Esophagus squamous epithelium (tissue), 5 donors: ENCODE results near the gene LIN7C. TPM values are rescaled to one million over a fixed set of nuclear protein-coding genes. Genes with fewer than 3 reads are reported as not detected.

Experiments
- DNase-seq: peaks from one replicate; lab custom pipeline; 2025; lab: John Stamatoyannopoulos, UW
- H3K27ac ChIP-seq, 4 donors: fragments of 200-600 bp; sonication (generic); one replicate each; pipeline ENCODE4 v1.5.1; 2016 to 2019; ENCODE audit warnings: mild to moderate bottlenecking in 1 of 4
- H3K27me3 ChIP-seq, 4 donors: fragments of 200-600 bp; sonication (generic); 1 replicate in 3 of 4; 2 replicates in 1 of 4; pipeline versions ENCODE4 v1.5.1 to v1.6.0; 2017 to 2021; ENCODE audit warnings: antibody characterized with exemption in 1 of 4
- H3K36me3 ChIP-seq, 3 donors: fragments of 200-600 bp; sonication (generic); one replicate each; pipeline ENCODE4 v1.5.1; 2016 to 2019
- H3K4me1 ChIP-seq, 3 donors: fragments of 200-600 bp; sonication (generic); one replicate each; pipeline ENCODE4 v1.5.1; 2017 to 2019
- H3K4me3 ChIP-seq, 4 donors: fragments of 200-600 bp; sonication (generic); 1 replicate in 3 of 4; 2 replicates in 1 of 4; pipeline ENCODE4 v1.5.1; 2016 to 2019; ENCODE audit warnings: mild to moderate bottlenecking in 2 of 4, moderate library complexity in 1 of 4
- H3K9me3 ChIP-seq, 3 donors: fragments of 200-600 bp; sonication (generic); one replicate each; pipeline ENCODE4 v1.5.1; 2016 to 2019
- POLR2A ChIP-seq, 4 donors: fragments of 450-650 bp; IDR thresholded peaks; one replicate each; pipeline ENCODE4 v1.6.1; 2017; ENCODE audit warnings: antibody characterized with exemption in 4 of 4, mild to moderate bottlenecking in 4 of 4, moderate library complexity in 3 of 4
- WGBS, 2 donors: methylation state at CpG; one replicate each; pipeline ENCODE4 v1.1.5; 2018; 5-methylcytosine and 5-hydroxymethylcytosine counted together
- intact Hi-C: fragments of 100-400 bp; cut with DNase I; formaldehyde crosslinking; loops from one replicate; pipeline ENCODE4 v1.15.0; 2022
- total RNA-seq, 4 donors: library from RNA; depleted of rRNA; stranded (reverse); fragments of >200 nt; gene quantifications; one replicate each; pipeline ENCODE4 v1.1.0, GENCODE V29; 2016
- TF ChIP-seq, protein P1 (sequence below), 6 experiments: fragments of 450-650 bp in 4 of 6; fragments of 200-600 bp in 2 of 6; sonication (generic) in 2 of 6; IDR thresholded peaks; one replicate each; pipeline ENCODE4 v1.5.1; 2016 to 2019; ENCODE audit warnings: antibody characterized with exemption in 6 of 6, mild to moderate bottlenecking in 4 of 6, moderate library complexity in 4 of 6
- donor health status: DM: yes; HTN: yes; CAD: no.

Gene LIN7C
- total RNA-seq, 4 donors from 2014 or later, result 30.4 to 50.3 (median 47.3) TPM

DNA sequence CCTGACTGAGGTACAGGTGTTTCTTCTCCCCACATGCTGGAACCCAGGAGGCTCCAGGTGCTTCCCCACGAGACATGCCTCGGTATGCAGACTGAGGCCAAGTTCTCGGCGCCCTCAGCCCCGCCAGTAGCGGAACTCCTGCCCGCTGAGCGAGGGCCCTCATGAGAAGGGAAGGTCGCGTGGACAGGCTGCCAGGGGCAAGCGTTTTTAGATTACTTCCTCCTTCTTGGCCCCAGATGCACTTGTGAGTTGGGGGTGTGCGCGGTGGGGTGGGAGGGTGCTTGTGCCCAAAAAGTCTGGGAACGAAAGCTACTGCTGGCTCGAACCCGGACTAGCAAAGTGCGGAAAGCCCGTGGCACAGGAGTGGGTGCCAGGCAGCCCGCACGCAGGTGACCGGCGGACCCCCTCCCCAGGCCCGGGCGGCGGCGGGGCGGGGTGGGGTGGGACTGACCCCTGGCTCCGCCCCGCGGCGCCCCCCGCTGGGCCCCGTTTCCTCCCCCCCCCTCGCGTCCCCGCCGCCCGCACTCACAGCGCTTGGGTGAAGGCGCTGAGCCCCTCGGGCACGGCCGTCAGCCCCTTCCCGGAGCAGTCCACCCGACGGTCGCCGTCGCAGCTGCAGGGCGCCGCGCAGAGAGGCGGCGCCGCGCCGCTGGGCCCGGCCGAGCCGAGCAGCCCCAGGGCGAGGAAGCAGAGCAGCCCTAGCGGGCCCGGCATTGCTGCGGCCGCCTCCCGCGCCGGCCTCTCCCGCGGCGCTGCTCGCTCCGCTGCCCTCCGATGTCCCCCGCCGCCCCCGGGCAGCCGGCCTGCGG is 34.8 kb downstream of the LIN7C start:
- TF ChIP-seq, protein P1, sequence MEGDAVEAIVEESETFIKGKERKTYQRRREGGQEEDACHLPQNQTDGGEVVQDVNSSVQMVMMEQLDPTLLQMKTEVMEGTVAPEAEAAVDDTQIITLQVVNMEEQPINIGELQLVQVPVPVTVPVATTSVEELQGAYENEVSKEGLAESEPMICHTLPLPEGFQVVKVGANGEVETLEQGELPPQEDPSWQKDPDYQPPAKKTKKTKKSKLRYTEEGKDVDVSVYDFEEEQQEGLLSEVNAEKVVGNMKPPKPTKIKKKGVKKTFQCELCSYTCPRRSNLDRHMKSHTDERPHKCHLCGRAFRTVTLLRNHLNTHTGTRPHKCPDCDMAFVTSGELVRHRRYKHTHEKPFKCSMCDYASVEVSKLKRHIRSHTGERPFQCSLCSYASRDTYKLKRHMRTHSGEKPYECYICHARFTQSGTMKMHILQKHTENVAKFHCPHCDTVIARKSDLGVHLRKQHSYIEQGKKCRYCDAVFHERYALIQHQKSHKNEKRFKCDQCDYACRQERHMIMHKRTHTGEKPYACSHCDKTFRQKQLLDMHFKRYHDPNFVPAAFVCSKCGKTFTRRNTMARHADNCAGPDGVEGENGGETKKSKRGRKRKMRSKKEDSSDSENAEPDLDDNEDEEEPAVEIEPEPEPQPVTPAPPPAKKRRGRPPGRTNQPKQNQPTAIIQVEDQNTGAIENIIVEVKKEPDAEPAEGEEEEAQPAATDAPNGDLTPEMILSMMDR (IDR thresholded peaks at IDR 0.05), result no peak
- no peak for TF ChIP-seq POLR2A (IDR thresholded peaks at IDR 0.05)
- no peak for DNase-seq
- WGBS, 2 donors, result 2% methylated on average over 10 of the region's 79 CpGs; no CpG with 5 or more reads in 1 of the 2 donors
- Histone ChIP-seq H3K36me3 (no peaks in the 10 kb centered on the region), H3K27ac (peak overlapping the region; percentile 81 to 93 (median 90)), H3K4me3 (peak overlapping the region; percentile 68 to 97 (median 89)), H3K4me1 (peaks cover 11 to 61% (median 12%) of the 10 kb centered on the region in 3 donors), H3K9me3 (no peaks in the 10 kb centered on the region), H3K27me3 (peaks cover 0 to 3% (median 0%) of the 10 kb centered on the region in 4 donors)
- intact Hi-C loops, result no loop called here

DNA sequence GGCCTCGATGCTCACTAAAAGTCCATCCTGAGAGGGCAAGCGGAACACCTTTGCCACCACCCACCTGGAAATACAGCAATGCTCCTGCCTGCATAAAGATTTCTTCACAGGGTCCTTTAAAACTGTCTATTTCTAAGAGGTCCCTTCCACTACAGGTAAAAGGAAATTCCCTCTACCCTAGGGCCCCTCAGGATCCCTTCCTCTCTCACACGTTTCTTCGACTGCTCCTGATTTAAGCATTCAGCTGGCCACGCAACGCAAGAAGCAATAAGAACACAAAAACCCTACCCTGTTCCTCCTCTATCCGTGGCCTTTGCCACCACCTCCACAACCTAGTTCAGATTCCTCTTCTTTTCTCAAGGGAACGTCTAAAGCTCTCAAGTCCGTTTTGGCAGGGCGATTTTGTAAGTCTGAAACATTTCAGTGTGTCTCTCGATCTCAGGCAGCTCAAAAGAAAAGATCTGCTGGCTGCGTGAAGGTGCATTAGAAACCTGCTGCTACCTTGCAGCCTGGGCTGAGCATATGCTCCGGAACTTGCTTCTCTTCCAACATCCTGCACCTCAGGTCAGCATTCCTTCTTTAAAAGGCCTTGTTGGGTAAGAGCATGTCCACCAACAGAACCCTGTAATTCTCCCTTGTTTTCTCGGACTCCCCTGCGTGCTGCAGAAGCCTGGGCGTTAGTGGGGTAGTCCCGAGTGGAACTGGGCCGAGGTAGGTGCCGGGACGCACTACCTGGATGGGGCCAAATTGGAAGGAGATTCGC is 35.6 kb downstream of the LIN7C start:
- Histone ChIP-seq H3K27me3 (peaks cover 0 to 3% (median 0%) of the 10 kb centered on the region in 4 donors), H3K4me3 (peak overlapping the region; percentile 68 to 97 (median 89)), H3K4me1 (peaks cover 11 to 69% (median 16%) of the 10 kb centered on the region in 3 donors), H3K9me3 (no peaks in the 10 kb centered on the region), H3K27ac (peak overlapping the region; percentile 81 to 93 (median 90)), H3K36me3 (no peaks in the 10 kb centered on the region)
- intact Hi-C loops, result no loop called here
- TF ChIP-seq, protein P1 (IDR thresholded peaks at IDR 0.05), result no peak
- no peak for TF ChIP-seq POLR2A (IDR thresholded peaks at IDR 0.05)
- WGBS, 2 donors, result 19 to 37% methylated on average over 15 to 20 of the region's 21 CpGs
- no peak for DNase-seq

DNA sequence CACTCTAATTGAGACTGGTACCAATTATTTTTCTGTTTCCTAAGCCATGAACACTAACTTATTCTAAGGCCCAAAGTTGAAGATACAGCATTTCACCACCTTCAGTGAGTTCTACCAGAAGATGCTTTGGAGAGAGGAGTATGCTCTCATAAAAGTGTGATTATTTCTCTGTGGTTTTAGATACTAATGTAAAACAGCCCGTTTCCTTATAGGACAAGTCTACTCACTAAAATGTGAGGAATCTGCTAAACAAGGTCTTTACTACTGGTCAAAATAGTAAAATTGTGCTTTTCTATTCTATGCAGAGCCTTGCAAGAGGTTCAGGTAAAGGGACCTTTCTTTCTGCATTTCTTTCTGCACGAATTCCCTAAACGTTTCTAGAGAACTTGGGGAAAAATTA is 36.4 kb downstream of the LIN7C start:
- H3K27me3 ChIP-seq, result peaks cover 0 to 3% (median 0%) of the 10 kb centered on the region in 4 donors
- no peaks in the 10 kb centered on the region for H3K36me3 ChIP-seq
- H3K4me1 ChIP-seq, result peaks cover 14 to 77% (median 19%) of the 10 kb centered on the region in 3 donors
- no peaks in the 10 kb centered on the region for H3K9me3 ChIP-seq
- peak overlapping the region; percentile 59 to 93 (median 77) for H3K27ac ChIP-seq
- TF ChIP-seq POLR2A (IDR thresholded peaks at IDR 0.05), result no peak
- TF ChIP-seq, protein P1 (IDR thresholded peaks at IDR 0.05), result no peak
- peak overlapping the region; percentile 68 to 97 (median 89) for H3K4me3 ChIP-seq
- WGBS, 2 donors, result 25 to 43% methylated on average over 3 of the region's 3 CpGs
- intact Hi-C loops, result no loop called here
- no peak for DNase-seq

DNA sequence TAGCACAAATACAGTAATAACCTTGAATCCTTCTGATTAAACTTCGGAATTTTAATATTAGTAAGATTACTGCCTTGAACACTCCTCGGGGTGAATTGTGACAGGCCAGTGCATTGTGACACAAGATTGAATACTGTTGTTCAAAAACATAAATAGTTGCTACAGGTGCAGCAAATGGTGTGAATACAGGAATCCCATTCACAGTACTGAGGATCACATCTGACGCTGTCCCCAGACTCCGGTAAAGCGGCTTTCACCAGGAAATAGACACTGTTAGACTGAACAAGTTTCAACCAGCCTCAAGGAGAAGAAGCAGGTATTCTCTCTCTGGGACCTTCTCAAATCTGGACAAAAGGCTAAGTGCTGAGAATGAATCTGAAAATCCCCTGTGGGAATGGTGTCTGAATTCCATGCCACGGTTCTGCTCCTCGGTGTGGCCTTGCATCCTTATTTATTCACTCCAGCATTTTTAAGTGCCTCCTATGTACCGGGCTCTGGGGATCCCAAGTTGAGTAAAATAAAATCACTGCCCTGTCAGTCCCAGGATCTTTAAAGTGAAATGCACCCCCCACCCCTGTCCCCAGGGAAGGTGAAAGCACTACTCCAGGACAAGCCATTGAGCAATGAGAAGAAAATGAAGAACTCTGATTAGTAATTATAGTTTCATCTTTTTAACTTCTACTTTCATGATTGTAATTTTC is 37.4 kb downstream of the LIN7C start:
- Histone ChIP-seq H3K4me1 (peaks cover 14 to 88% (median 30%) of the 10 kb centered on the region in 3 donors), H3K4me3 (peak overlapping the region; percentile 68 to 97 (median 89)), H3K36me3 (no peaks in the 10 kb centered on the region), H3K27me3 (peaks cover 0 to 3% (median 0%) of the 10 kb centered on the region in 4 donors), H3K27ac (peak overlapping the region; percentile 59 to 93 (median 77)), H3K9me3 (no peaks in the 10 kb centered on the region)
- WGBS, 2 donors, result 30 to 48% methylated on average over 8 of the region's 8 CpGs
- TF ChIP-seq POLR2A (IDR thresholded peaks at IDR 0.05), result no peak
- TF ChIP-seq, protein P1 (IDR thresholded peaks at IDR 0.05), result no peak
- no peak for DNase-seq
- intact Hi-C loops, result no loop called here
